ENCODE data around the gene CCL13. TPM values are rescaled to one million over a fixed set of nuclear protein-coding genes. Genes with fewer than 3 reads are reported as not detected.

Gene CCL13
- total RNA-seq, 1 donor from 2014 or later, result 28.8 TPM

GRCh38 chr17:34406226-34406625 is 49.9 kb downstream of the CCL13 start:
- intact Hi-C loops (cut with DNase I), result no loop called here
- DNase-seq (ENCODE audit: low spot score), result no peak
- ATAC-seq, result no peak

Other genes starting within 250 kb of the CCL13 start
- 219 TPM for gene CCL2, start 101.2 kb upstream of the CCL13 start, total RNA-seq
- gene CCL7, start 86.3 kb upstream of the CCL13 start, total RNA-seq, result 1.6 TPM
- 0.67 TPM for gene CCL11, start 70.7 kb upstream of the CCL13 start, total RNA-seq
- 10.3 TPM for gene CCL8, start 37.0 kb upstream of the CCL13 start, total RNA-seq
- gene CCL1, start 6.8 kb downstream of the CCL13 start, total RNA-seq, result not detected
- 0.58 TPM for gene TMEM132E, start 223.1 kb downstream of the CCL13 start, total RNA-seq

All from sciatic nerve (tissue), 2 donors.